Measurements from ENCODE around the gene NOP53.
"Not testable (repeated sequence)": the region's sequence is repeated elsewhere in the genome, so short reads cannot be mapped to it uniquely, and the experiment has no call there.

Gene NOP53

GRCh38 chr19:47716270-47716937 lies 28.9 kb upstream of the NOP53 start:
- no peak for DNase-seq (ENCODE audit: low spot score)

GRCh38 chr19:47718415-47719046 lies 26.8 kb upstream of the NOP53 start:
- DNase-seq (ENCODE audit: low spot score) = not testable (repeated sequence)

- DNase-seq (ENCODE audit: low spot score) = peak; percentile 78
Measured at GRCh38 chr19:47719047-47719859, 26.1 kb upstream of the NOP53 start.

GRCh38 chr19:47720669-47721422 lies 24.5 kb upstream of the NOP53 start:
- no peak for DNase-seq (ENCODE audit: low spot score)

GRCh38 chr19:47723581-47723940 lies 21.8 kb upstream of the NOP53 start:
- peak; percentile 30 for DNase-seq (ENCODE audit: low spot score)

- no peak for DNase-seq (ENCODE audit: low spot score)
Measured at GRCh38 chr19:47725759-47726401, 19.5 kb upstream of the NOP53 start.

GRCh38 chr19:47726467-47726866 lies 18.9 kb upstream of the NOP53 start:
- DNase-seq (ENCODE audit: low spot score) = no peak

- not testable (repeated sequence) for DNase-seq (ENCODE audit: low spot score)
Measured at GRCh38 chr19:47728295-47728694, 17.1 kb upstream of the NOP53 start.

GRCh38 chr19:47729468-47729798 lies 15.9 kb upstream of the NOP53 start:
- no peak for DNase-seq (ENCODE audit: low spot score)

GRCh38 chr19:47729799-47730520 lies 15.4 kb upstream of the NOP53 start:
- DNase-seq (ENCODE audit: low spot score) = peak; percentile 23

- DNase-seq (ENCODE audit: low spot score) = no peak
Measured at GRCh38 chr19:47730521-47730889, 14.8 kb upstream of the NOP53 start.

- no peak for DNase-seq (ENCODE audit: low spot score)
Measured at GRCh38 chr19:47730910-47731309, 14.4 kb upstream of the NOP53 start.

GRCh38 chr19:47735131-47735530 lies 10.2 kb upstream of the NOP53 start:
- no peak for DNase-seq (ENCODE audit: low spot score)

GRCh38 chr19:47740866-47741519 lies 4.4 kb upstream of the NOP53 start:
- no peak for DNase-seq (ENCODE audit: low spot score)

- no peak for DNase-seq (ENCODE audit: low spot score)
Measured at GRCh38 chr19:47741544-47742140, 3.7 kb upstream of the NOP53 start.

- DNase-seq (ENCODE audit: low spot score) = no peak
Measured at GRCh38 chr19:47742634-47743033, 2.7 kb upstream of the NOP53 start.

GRCh38 chr19:47746129-47746528 lies 783 bp downstream of the NOP53 start:
- DNase-seq (ENCODE audit: low spot score) = not testable (repeated sequence)

GRCh38 chr19:47749326-47749725 lies 4.0 kb downstream of the NOP53 start:
- no peak for DNase-seq (ENCODE audit: low spot score)

- DNase-seq (ENCODE audit: low spot score) = no peak
Measured at GRCh38 chr19:47750752-47751151, 5.4 kb downstream of the NOP53 start.
